IMR-90 (cell line): Measurements from ENCODE around the gene SMG1.

Source experiments
- BHLHE40 ChIP-seq: fragments of 150-350 bp; IDR thresholded peaks from 2 replicates; pipeline ENCODE4 v1.6.1; 2016; ENCODE audit warnings: mild to moderate bottlenecking, low read depth, low read length
- CEBPB ChIP-seq: IDR thresholded peaks from 2 replicates; pipeline ENCODE4 v1.6.1; 2012; ENCODE audit warnings: low read depth, low read length, improper control_type of control experiment
- CHD1 ChIP-seq: IDR thresholded peaks from 2 replicates; pipeline ENCODE4 v1.6.1; 2012; ENCODE audit warnings: low read depth, low read length, improper control_type of control experiment
- MAFK ChIP-seq: IDR thresholded peaks from 2 replicates; pipeline ENCODE4 v1.6.1; 2012; ENCODE audit warnings: low read depth, low read length, improper control_type of control experiment
- MXI1 ChIP-seq: IDR thresholded peaks from 2 replicates; pipeline ENCODE4 v1.6.1; 2012; ENCODE audit warnings: low read depth, mild to moderate bottlenecking, low read length, moderate library complexity, borderline replicate concordance
- POLR2A ChIP-seq: IDR thresholded peaks from 2 replicates; pipeline ENCODE4 v1.6.1; 2012; ENCODE audit warnings: mild to moderate bottlenecking, low read depth, low read length
- RAD21 ChIP-seq: IDR thresholded peaks from 2 replicates; pipeline ENCODE4 v1.6.1; 2012; ENCODE audit warnings: low read length, improper control_type of control experiment
- RCOR1 ChIP-seq: IDR thresholded peaks from 2 replicates; pipeline ENCODE4 v1.6.1; 2012; ENCODE audit warnings: mild to moderate bottlenecking, low read length, improper control_type of control experiment; ENCODE audit not compliant: insufficient replicate concordance
- RFX5 ChIP-seq: IDR thresholded peaks from 2 replicates; pipeline ENCODE4 v1.8.0; 2012; ENCODE audit warnings: low read depth, mild to moderate bottlenecking, low read length, moderate library complexity
- SMC3 ChIP-seq: fragments of 150-350 bp; IDR thresholded peaks from 2 replicates; pipeline ENCODE4 v1.6.1; 2016; ENCODE audit warnings: low read depth, mild to moderate bottlenecking, antibody characterized with exemption, low read length, moderate library complexity
- TF ChIP-seq, protein P1 (sequence below): conservative IDR thresholded peaks from 2 replicates; pipeline ENCODE4 v1.5.1; 2012; ENCODE audit warnings: mild to moderate bottlenecking, low read depth, low read length, improper control_type of control experiment
- TF ChIP-seq, protein P2 (sequence below): fragments of 150-350 bp; IDR thresholded peaks from 2 replicates; pipeline ENCODE4 v1.6.1; 2017; ENCODE audit warnings: mild to moderate bottlenecking, antibody characterized with exemption, low read length, low read depth

DNA sequence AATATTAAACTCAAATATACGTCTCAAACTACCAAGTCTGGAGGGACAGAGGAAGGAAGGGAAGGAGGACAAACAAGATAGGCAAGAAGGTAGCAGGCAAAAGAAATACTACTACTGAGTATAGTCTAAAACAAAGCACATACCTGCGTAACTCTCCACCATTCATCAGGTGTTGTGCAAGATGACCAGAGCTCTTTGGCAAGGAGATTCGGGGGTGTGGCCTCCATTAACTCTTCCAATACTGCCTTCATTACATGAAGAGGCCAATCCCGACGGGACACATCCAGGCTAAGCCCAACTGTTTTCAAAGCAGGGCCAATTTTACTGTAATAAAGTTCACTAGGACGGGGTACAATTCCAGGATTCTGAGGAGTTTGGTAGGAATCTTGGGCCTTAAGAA lies 86.7 kb downstream of the SMG1 start:
- TF ChIP-seq SMC3 (no peak), CEBPB (no peak), RCOR1 (no peak), POLR2A (no peak), RFX5 (no peak), RAD21 (no peak), BHLHE40 (no peak), MAFK (no peak), MXI1 (no peak), CHD1 (no peak)
- TF ChIP-seq, protein P1, sequence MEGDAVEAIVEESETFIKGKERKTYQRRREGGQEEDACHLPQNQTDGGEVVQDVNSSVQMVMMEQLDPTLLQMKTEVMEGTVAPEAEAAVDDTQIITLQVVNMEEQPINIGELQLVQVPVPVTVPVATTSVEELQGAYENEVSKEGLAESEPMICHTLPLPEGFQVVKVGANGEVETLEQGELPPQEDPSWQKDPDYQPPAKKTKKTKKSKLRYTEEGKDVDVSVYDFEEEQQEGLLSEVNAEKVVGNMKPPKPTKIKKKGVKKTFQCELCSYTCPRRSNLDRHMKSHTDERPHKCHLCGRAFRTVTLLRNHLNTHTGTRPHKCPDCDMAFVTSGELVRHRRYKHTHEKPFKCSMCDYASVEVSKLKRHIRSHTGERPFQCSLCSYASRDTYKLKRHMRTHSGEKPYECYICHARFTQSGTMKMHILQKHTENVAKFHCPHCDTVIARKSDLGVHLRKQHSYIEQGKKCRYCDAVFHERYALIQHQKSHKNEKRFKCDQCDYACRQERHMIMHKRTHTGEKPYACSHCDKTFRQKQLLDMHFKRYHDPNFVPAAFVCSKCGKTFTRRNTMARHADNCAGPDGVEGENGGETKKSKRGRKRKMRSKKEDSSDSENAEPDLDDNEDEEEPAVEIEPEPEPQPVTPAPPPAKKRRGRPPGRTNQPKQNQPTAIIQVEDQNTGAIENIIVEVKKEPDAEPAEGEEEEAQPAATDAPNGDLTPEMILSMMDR: no peak
- TF ChIP-seq, protein P2, sequence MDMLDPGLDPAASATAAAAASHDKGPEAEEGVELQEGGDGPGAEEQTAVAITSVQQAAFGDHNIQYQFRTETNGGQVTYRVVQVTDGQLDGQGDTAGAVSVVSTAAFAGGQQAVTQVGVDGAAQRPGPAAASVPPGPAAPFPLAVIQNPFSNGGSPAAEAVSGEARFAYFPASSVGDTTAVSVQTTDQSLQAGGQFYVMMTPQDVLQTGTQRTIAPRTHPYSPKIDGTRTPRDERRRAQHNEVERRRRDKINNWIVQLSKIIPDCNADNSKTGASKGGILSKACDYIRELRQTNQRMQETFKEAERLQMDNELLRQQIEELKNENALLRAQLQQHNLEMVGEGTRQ: no peak
